ENCODE measurements around the gene NHLH2.

The NHLH2 gene

GRCh38 chr1:115838431-115839028 is 2.4 kb downstream of the NHLH2 start:
- no peak for DNase-seq (ENCODE audit: low spot score)

GRCh38 chr1:115837740-115838421 is 3.0 kb downstream of the NHLH2 start:
- DNase-seq (ENCODE audit: low spot score): no peak

- no peak for DNase-seq (ENCODE audit: low spot score)
These were observed 3.6 kb downstream of the NHLH2 start for GRCh38 chr1:115837341-115837739.

DNA sequence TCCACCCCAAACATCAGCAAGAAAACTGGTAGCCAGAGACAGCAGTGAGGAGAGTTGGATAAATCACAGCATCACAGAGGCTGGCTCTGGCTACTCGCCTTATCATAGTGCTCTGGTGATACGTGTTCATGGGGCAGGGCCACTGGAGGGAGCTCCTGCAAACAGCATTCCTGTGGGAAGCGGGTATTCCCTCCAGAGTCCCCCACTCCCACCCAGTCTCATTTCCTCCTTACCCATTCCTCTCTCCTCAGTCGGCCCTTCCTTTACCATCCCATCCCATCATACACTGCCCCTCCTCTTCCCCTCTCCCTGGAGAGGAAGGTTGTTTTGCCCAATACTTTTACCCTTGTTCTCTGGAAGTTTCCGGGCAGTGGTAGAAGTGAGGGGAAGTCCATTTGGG is 7.1 kb downstream of the NHLH2 start:
- DNase-seq (ENCODE audit: low spot score): no peak

GRCh38 chr1:115832651-115833050 is 8.3 kb downstream of the NHLH2 start:
- DNase-seq (ENCODE audit: low spot score): no peak

GRCh38 chr1:115830963-115831362 is 10.0 kb downstream of the NHLH2 start:
- DNase-seq (ENCODE audit: low spot score): no peak

DNA sequence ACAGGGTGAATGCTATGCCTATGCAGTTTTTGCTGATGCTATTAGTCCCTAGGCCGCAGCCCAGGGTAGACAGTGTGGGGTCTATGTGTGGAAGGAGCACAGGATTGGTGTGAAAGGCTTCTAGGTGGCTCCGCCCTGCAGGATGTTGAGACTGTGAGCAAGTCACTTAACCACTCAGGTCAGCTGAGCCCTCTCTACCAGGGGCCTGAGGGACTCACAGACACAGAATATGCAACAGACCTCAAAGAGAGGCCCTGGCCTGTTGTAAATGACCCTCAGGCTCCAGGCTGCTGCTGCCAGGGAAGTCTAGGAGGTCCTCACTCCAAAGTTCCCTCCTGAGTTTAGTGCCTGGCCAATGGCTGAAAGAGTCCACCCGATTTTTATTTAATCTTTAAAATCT is 11.0 kb downstream of the NHLH2 start:
- DNase-seq (ENCODE audit: low spot score): no peak

DNA sequence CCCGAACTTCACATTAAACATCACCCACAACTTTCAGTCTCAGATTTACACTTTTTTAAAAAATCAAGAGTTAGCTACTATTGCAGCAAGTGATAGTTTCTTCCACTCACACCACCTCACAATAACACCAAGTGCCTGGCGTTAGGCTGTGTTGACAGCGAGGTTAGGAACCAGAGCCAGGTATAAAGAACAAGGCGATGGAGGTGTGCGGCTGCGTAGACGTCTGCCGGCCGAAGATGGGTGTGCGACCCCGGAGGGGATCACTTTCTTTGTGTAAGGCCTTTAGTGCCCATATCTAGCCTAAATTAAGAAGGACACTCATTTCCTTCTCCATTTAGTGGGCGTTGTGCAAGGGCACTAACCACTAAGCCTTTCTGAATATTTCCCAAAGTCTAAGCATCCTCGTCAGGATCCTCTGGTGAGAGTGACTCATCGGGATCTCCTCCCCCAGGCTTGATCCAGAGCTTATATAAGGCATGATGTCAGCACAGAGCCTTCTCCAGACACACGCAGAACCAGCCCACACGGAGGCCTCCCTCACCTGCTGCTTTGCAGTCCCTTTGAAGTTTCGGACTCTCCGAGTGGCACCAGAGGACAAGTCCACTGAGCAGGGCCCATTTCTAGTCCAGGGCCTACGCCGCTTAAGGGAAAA is 11.8 kb downstream of the NHLH2 start:
- DNase-seq (ENCODE audit: low spot score): no peak

- DNase-seq (ENCODE audit: low spot score): no peak
These were observed 12.6 kb downstream of the NHLH2 start for GRCh38 chr1:115828101-115829022.

GRCh38 chr1:115827452-115828044 is 13.4 kb downstream of the NHLH2 start:
- DNase-seq (ENCODE audit: low spot score): no peak

GRCh38 chr1:115826628-115827027 is 14.3 kb downstream of the NHLH2 start:
- DNase-seq (ENCODE audit: low spot score): no peak

- DNase-seq (ENCODE audit: low spot score): no peak
These were observed 18.8 kb downstream of the NHLH2 start for GRCh38 chr1:115822117-115822516.

GRCh38 chr1:115815694-115816093 is 25.2 kb downstream of the NHLH2 start:
- DNase-seq (ENCODE audit: low spot score): no peak

DNA sequence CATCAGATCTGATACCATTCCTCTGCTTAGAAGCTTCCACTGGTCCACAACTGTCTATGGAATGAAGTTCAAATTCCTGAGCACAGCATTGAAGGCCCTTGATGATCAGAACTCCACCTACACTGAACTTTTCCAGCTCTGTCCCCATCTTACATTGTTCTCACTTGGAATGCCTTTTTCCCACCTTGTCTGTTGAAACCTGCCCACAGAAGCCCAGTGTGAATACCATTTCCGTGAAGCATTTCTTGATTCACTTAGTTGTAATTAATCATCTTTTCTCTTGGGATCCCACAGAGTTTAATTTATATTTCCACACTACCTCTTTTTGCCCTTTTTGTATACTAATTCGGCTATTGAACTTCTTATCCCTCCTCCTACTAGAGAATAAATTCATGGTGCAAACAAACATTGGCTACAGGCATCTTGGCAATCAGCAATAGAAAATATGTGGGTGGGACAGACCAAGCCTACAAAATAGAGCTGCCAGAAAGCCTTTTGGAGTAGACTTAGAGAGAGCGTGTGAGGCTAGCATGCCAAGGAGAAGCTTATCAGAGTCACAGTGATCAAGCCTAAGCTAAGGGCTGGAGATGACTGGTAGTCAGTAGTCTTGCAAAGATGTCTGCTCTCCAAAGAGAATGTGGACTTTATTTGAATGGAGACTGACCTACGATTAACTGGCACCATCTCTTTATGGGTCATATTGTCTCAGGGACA is 26.1 kb downstream of the NHLH2 start:
- DNase-seq (ENCODE audit: low spot score): no peak

- DNase-seq (ENCODE audit: low spot score): no peak
These were observed 27.2 kb downstream of the NHLH2 start for GRCh38 chr1:115813727-115814126.

DNA sequence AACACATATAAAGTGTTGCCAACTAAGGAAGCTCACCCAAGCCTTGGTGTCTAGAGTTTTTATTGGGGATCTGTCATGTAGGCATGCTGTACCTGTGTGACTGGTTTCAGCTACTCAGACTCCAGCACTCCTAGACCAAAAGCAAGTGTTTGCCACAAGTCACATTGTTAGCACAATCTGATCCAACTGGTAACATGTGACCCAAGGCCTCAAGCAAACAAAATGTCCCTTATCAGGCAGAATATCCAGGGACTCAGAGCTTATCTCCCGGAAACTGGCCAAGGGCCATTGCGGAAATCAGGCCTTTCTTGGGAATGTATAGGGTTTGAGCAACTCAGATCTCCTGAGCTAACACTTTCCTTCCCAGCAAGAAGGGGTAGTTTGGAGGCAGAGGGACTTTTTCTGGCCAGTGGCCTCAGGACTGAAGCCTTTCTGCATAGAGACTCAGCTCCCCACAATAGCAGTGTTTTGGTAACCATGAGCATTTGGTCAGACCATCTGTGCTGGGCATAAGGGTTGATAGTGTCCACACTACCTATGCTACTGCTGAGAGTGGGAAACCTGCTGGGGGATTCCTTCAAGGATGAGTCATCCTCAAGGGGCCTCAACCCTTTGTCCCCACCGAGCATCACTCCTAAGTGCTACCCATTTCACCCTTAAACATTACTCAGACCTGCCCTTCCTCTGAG is 29.6 kb downstream of the NHLH2 start:
- no peak for DNase-seq (ENCODE audit: low spot score)

GRCh38 chr1:115810609-115811008 is 30.3 kb downstream of the NHLH2 start:
- no peak for DNase-seq (ENCODE audit: low spot score)

DNA sequence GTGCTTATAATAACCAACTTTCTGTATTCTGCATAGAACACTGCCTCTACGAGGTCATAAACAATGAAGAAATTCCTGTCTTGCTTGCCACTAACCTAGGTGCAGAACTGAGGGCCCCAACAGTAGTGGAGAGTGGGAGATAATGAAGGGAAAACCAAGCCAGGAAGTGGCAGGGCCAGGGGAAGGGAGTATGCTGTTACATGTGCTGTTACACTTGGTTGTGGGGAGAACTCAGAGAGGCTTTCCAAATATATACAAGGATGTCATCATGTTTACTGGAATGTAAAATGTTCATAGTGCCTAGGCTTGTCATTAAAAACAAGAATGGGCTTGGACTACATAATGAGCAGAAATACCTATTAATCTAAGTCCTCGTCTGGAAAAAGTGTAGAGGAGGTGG is 31.1 kb downstream of the NHLH2 start:
- DNase-seq (ENCODE audit: low spot score): no peak

DNA sequence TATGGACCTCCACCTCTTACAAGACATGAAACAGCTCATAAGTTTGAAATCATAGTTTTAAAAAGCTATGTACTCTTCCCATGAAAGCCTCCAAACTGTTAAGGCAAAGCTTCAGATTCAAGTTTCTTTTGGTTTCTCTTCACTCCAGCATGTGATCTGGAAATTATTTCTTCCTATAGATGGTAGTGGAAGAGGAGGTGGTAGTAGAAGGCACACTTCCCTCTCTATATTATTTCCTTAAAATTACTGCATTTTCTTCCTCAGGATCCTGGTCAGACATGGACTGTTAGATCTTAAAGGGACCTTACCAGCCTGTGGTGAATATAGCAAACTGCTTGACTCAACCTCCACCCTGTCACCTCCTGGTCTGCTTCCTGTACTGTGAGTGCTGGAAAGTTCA is 31.9 kb downstream of the NHLH2 start:
- no peak for DNase-seq (ENCODE audit: low spot score)

- DNase-seq (ENCODE audit: low spot score): peak; percentile 41
These were observed 33.2 kb downstream of the NHLH2 start for GRCh38 chr1:115807723-115808122.

- no peak for DNase-seq (ENCODE audit: low spot score)
These were observed 35.3 kb downstream of the NHLH2 start for GRCh38 chr1:115805597-115805996.
